Keratinocyte (primary cell): ENCODE measurements around the gene AQP6. TPM values are rescaled to one million over a fixed set of nuclear protein-coding genes. Genes with fewer than 3 reads are reported as not detected.

Source experiments
- DNase-seq: peaks from one replicate; pipeline ENCODE4 v3.0.0-alpha.2; 2011; ENCODE audit warnings: low read depth, missing footprints, low spot score
- FAIRE-seq: peaks from 2 replicates; lab custom pipeline; 2011; peaks lifted over from hg19 to GRCh38; lab: Jason Lieb, UNC
- H2AFZ ChIP-seq: 2 replicates; pipeline ENCODE4 v1.6.0; 2012; ENCODE audit warnings: low read length, control low read depth, inconsistent platforms; ENCODE audit not compliant: control insufficient read depth
- H3K27ac ChIP-seq: 2 replicates; pipeline ENCODE4 v1.5.1; 2011; ENCODE audit warnings: low read length; ENCODE audit not compliant: control insufficient read depth, insufficient read depth
- H3K27me3 ChIP-seq: 3 replicates; pipeline ENCODE4 v1.6.0; 2011; ENCODE audit warnings: low read length; ENCODE audit not compliant: control insufficient read depth, insufficient read depth; ENCODE audit errors: extremely low read depth
- H3K36me3 ChIP-seq, 2 experiments: 2 replicates in 1 of 2; 3 replicates in 1 of 2; pipeline ENCODE4 v1.5.1; 2011; ENCODE audit warnings: low read length in 2 of 2, mild to moderate bottlenecking in 1 of 2; ENCODE audit not compliant: control insufficient read depth in 2 of 2, insufficient read depth in 2 of 2; ENCODE audit errors: extremely low read depth in 1 of 2
- H3K4me1 ChIP-seq: 3 replicates; pipeline ENCODE4 v1.5.1; 2011; ENCODE audit warnings: low read length; ENCODE audit not compliant: control insufficient read depth, insufficient read depth; ENCODE audit errors: extremely low read depth
- H3K4me2 ChIP-seq: 3 replicates; pipeline ENCODE4 v1.6.0; 2011; ENCODE audit warnings: low read depth, low read length; ENCODE audit not compliant: control insufficient read depth, insufficient read depth; ENCODE audit errors: extremely low read depth
- H3K4me3 ChIP-seq, 3 experiments: fragments of 200-600 bp in 1 of 3; sonication (generic) in 1 of 3; 2 replicates in 2 of 3; 3 replicates in 1 of 3; pipeline ENCODE4 v1.5.1; 2011 to 2016; ENCODE audit warnings: low read length in 3 of 3, mild to moderate bottlenecking in 3 of 3, control low read depth in 2 of 3, inconsistent platforms in 1 of 3, low read depth in 1 of 3, mixed read lengths in 1 of 3, mixed run types in 1 of 3, moderate library complexity in 1 of 3; ENCODE audit not compliant: control insufficient read depth in 2 of 3, insufficient read depth in 2 of 3; ENCODE audit errors: extremely low read depth in 1 of 3
- H3K79me2 ChIP-seq: 2 replicates; pipeline ENCODE4 v1.6.0; 2012; ENCODE audit warnings: low read length; ENCODE audit not compliant: control insufficient read depth, insufficient read depth
- H3K9ac ChIP-seq: 3 replicates; pipeline ENCODE4 v1.6.0; 2011; ENCODE audit warnings: low read length; ENCODE audit not compliant: control insufficient read depth, insufficient read depth; ENCODE audit errors: extremely low read depth
- H3K9me1 ChIP-seq: 3 replicates; pipeline ENCODE4 v1.6.0; 2011; ENCODE audit warnings: low read length; ENCODE audit not compliant: control insufficient read depth, insufficient read depth; ENCODE audit errors: extremely low read depth
- H3K9me3 ChIP-seq: 2 replicates; pipeline ENCODE4 v1.5.1; 2012; ENCODE audit warnings: low read depth, low read length; ENCODE audit not compliant: control insufficient read depth
- H4K20me1 ChIP-seq: 3 replicates; pipeline ENCODE4 v1.6.0; 2011; ENCODE audit warnings: low read length; ENCODE audit not compliant: control insufficient read depth, insufficient read depth; ENCODE audit errors: extremely low read depth
- EZH2 ChIP-seq: IDR thresholded peaks from one replicate; pipeline ENCODE4 v1.6.1; 2012; ENCODE audit warnings: inconsistent platforms, mild to moderate bottlenecking, low read length, moderate library complexity
- dilution Hi-C: fragments of 300-500 bp; cut with MboI; formaldehyde crosslinking; loops from one replicate; pipeline ENCODE4 v1.7.0; 2020; ENCODE audit warnings: low sequenced_read_pairs; ENCODE audit not compliant: extremely low pct_ligation_motif_present
- polyA plus RNA-seq, 5 experiments: library from polyadenylated mRNA; depleted of rRNA in 3 of 5; stranded (reverse) in 3 of 5; stranded (forward) in 1 of 5; unstranded in 1 of 5; fragments of >200 nt; gene quantifications; 1 replicate in 1 of 5; 2 replicates in 3 of 5; 3 replicates in 1 of 5; pipeline versions ENCODE4 v1.2.1 to v1.2.3, GENCODE V29; 2011 to 2012; ENCODE audit warnings: missing spikeins in 2 of 5, low read depth in 1 of 5, low replicate concordance in 1 of 5
- TF ChIP-seq, protein P1 (sequence below), 3 experiments: IDR thresholded peaks in 1 of 3; conservative IDR thresholded peaks in 1 of 3; optimal IDR thresholded peaks in 1 of 3; 2 replicates in 2 of 3; 3 replicates in 1 of 3; pipeline versions ENCODE3 to v1.5.1; 2011; ENCODE audit warnings: low read length in 3 of 3, mild to moderate bottlenecking in 3 of 3, moderate library complexity in 2 of 3, control low read depth in 1 of 3, inconsistent platforms in 1 of 3; ENCODE audit not compliant: insufficient read depth in 2 of 3; ENCODE audit errors: extremely low read depth in 1 of 3

The AQP6 gene
- polyA plus RNA-seq, 1 donor (not counting 4 experiments of a cell fraction or from before 2014, with no cell fraction given): 0.45 TPM

DNA sequence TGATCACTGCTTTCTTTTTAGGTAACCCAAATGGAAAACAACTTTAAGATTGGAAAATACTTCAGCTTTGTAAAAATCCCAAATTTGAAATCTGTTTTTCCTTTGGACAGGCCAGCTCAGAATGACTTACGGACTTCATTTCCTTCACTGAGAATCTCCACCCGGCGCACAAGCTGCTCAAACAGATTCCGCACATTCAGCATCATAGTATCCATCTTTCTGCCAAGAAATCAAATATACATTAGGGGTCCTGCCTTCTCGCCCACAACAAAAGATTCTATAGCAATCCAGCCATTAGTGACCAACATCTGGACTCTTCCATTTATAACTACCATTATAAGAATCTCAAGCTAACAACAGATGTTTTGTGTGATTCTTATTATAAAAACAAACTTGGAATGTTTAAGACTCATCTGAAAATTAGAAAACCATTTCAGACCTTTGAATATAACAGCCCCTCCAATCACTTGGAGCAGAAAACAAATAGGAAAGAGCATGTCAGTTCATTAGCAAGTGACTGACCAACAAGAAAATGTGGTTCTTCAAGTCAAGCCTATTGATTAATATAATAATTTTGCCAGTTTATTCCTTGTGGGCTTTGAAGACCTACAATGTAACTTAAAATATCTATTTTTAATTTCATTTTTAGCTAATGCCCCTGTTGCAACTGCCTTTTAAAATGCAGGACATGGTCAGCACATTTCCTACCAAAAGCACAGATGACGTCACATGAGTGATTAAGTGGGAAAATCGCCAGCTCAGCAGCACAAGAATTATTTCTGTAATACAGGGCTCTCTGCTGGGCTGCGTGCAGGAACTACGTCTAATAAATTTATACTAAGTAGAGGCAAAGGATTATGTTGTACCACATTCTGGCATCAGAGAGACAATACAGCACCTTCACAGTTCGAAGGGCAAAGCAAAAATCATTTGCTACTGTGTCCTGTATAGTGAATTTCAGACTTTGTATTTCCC, 44.0 kb downstream of the AQP6 start:
- Histone ChIP-seq H3K4me3 (no peak overlapping the region), H3K9me1 (no peaks in the 10 kb centered on the region), H3K4me2 (no peak overlapping the region), H3K27me3 (no peaks in the 10 kb centered on the region), H2AFZ (no peak overlapping the region), H3K36me3 (peaks cover 0 to 18% of the 10 kb centered on the region in 2 experiments), H4K20me1 (no peaks in the 10 kb centered on the region), H3K27ac (no peak overlapping the region), H3K4me1 (no peaks in the 10 kb centered on the region), H3K9ac (no peak overlapping the region), H3K9me3 (no peaks in the 10 kb centered on the region), H3K79me2 (peaks cover 67% of the 10 kb centered on the region)
- FAIRE-seq: no peak
- no peak for DNase-seq
- dilution Hi-C loops: no loop called here
- TF ChIP-seq, protein P1, sequence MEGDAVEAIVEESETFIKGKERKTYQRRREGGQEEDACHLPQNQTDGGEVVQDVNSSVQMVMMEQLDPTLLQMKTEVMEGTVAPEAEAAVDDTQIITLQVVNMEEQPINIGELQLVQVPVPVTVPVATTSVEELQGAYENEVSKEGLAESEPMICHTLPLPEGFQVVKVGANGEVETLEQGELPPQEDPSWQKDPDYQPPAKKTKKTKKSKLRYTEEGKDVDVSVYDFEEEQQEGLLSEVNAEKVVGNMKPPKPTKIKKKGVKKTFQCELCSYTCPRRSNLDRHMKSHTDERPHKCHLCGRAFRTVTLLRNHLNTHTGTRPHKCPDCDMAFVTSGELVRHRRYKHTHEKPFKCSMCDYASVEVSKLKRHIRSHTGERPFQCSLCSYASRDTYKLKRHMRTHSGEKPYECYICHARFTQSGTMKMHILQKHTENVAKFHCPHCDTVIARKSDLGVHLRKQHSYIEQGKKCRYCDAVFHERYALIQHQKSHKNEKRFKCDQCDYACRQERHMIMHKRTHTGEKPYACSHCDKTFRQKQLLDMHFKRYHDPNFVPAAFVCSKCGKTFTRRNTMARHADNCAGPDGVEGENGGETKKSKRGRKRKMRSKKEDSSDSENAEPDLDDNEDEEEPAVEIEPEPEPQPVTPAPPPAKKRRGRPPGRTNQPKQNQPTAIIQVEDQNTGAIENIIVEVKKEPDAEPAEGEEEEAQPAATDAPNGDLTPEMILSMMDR (optimal IDR thresholded peaks at IDR 0.05 in 1 of 3, IDR thresholded peaks at IDR 0.05 in 1 of 3, conservative IDR thresholded peaks at IDR 0.05 in 1 of 3; ENCODE audit: extremely low read depth in 1 of 3, insufficient read depth in 2 of 3, low read length in 3 of 3): no peak
- TF ChIP-seq EZH2: no peak

DNA sequence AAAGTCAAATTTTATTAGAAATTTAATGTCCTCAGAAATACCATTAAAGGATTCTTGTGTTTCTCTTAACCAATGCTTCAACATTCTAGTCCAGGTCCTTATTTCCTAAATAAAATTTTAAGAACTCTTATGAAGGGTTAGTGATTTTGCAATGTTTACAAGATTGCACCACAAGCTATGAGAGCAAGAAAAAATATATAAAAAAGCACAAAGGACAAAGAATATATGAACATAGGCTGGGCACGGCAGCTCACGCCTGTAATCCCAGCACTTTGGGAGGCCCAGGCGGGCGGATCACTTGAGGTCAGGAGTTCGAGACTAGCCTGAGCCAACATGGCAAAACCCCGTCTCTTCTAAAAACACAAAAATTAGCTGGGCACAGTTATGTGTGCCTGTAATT, 44.9 kb downstream of the AQP6 start:
- Histone ChIP-seq H3K27ac (no peak overlapping the region), H3K9me3 (no peaks in the 10 kb centered on the region), H4K20me1 (no peaks in the 10 kb centered on the region), H3K9ac (no peak overlapping the region), H2AFZ (no peak overlapping the region), H3K79me2 (peaks cover 76% of the 10 kb centered on the region), H3K9me1 (no peaks in the 10 kb centered on the region), H3K36me3 (peaks cover 0 to 21% of the 10 kb centered on the region in 2 experiments), H3K27me3 (no peaks in the 10 kb centered on the region), H3K4me1 (no peaks in the 10 kb centered on the region), H3K4me3 (no peak overlapping the region), H3K4me2 (no peak overlapping the region)
- DNase-seq (no peak), FAIRE-seq (no peak)
- dilution Hi-C loops: no loop called here
- TF ChIP-seq, protein P1 (optimal IDR thresholded peaks at IDR 0.05 in 1 of 3, IDR thresholded peaks at IDR 0.05 in 1 of 3, conservative IDR thresholded peaks at IDR 0.05 in 1 of 3; ENCODE audit: extremely low read depth in 1 of 3, insufficient read depth in 2 of 3, low read length in 3 of 3): no peak
- TF ChIP-seq EZH2: no peak
